HPDE6-E6E7 (cell line): Measurements from ENCODE around the gene HDAC11.
"Not testable (repeated sequence)": the region's sequence is repeated elsewhere in the genome, so short reads cannot be mapped to it uniquely, and the experiment has no call there.

ENCODE experiments used
- DNase-seq: peaks from one replicate; pipeline ENCODE4 v3.0.0; 2011; ENCODE audit warnings: missing footprints; ENCODE audit errors: extremely low spot score

Gene HDAC11

DNA sequence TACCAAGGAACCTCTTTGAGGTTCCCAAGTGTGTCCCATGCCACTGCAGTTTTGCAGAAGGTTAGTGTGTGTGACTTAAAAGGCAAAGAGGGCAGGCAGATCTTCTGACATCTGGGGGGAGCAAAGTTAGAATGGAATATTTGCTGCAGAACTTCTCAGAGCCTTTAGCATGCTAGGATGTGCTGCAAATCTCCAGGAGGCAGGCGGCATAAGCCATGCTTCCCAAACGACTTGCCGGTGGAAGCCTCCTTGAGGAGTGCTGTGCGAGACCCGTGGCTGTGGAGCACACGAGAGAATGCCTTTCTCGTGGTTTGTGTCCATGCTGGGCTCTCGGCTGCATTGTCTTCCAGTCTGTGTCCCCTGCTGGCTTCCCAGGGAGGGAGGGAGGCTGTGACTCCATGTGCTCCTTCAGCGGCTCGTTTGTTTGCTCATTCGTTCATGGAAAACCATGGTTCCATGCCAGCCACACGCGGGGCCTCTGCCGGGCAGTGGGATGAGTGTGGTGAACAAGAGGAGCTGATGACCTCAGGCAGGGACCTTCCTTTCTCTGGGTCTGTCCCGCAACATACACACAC, 13.8 kb downstream of the HDAC11 start:
- no peak for DNase-seq

DNA sequence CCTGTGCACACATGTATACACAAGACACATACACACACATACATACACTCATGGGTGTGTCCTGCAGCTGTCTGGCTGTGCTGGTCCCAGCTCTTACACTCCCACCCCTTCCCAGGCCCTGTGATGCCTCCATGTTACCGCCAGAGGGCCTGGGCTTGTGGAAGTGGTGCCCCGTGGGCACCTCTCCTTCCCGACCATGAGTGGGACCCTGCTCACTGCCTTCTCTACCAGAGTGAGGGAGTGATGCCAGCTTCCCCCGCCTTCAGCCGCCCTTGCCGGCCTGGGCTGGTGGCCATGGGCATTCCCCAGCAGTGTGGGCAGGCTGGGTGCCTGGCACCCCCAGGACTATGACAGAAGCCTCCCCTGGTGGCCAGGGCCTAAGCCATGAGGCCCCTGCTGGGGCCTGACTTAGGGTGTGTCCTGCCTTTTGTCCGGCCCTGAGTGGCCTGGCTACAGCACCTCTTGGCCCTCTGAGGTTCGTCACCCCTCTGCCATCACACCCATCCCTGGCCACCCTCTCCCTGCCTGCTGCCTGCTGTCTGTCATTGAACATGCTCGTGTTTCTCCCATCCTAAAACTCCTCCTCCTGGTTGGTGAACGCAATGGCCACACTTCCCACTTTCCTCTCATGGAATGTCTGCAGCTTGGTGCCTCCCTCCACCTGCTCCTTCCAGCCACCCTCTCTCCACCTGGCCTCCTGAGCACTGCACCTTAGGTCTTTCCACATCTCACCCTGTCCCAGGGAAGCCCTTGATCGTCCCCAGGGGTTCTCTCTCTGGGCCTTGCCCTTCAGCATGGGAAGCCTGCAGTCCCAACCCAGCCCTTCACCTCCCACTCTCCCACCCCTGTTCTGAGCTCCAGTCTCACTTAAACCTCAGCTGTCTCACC, 14.6 kb downstream of the HDAC11 start:
- no peak for DNase-seq

- DNase-seq: no peak
Measured at GRCh38 chr3:13495351-13495813, 15.3 kb downstream of the HDAC11 start.

DNA sequence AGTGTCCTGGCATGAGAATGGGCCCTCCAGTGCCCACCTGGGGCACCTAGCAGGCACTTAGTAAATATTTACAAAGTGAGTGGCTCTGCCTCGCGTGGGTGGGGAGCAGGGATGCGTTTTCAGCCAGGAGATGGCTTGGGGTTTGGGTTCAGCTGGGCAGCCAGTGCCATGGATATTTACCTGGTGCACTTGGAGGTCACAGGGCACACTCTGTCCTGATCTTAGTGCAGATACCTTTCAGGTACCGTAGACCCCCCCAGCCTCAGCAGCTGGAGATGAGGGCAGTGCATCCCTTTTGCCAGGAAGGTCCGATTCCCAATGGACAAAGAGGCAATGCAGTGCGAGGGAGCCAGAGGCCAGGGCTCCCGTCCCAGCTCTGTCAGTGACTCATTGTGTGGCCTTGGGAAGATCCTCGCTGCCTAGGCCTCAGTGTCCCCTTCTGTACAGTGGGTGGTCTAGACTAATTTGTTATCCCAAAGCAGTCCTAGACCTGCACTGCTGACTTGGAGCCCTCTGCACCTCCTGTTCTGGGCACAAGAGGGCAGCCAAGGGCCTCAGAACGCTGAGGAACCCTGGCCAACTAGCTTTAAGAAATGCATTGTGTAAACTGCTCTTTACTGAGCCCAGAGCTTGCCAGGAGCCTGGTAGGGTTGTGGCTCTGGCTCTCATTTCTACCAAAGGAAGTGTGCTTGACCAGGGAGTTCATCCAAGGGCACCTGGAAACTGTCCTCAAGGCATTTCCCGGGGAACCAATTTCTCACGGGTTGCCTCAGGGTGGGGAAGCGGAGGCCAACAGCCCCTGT, 16.0 kb downstream of the HDAC11 start:
- DNase-seq: no peak

GRCh38 chr3:13496879-13497278, 16.8 kb downstream of the HDAC11 start:
- DNase-seq: no peak

GRCh38 chr3:13497386-13497785, 17.3 kb downstream of the HDAC11 start:
- no peak for DNase-seq

- DNase-seq: no peak
Measured at GRCh38 chr3:13498354-13499060, 18.4 kb downstream of the HDAC11 start.

DNA sequence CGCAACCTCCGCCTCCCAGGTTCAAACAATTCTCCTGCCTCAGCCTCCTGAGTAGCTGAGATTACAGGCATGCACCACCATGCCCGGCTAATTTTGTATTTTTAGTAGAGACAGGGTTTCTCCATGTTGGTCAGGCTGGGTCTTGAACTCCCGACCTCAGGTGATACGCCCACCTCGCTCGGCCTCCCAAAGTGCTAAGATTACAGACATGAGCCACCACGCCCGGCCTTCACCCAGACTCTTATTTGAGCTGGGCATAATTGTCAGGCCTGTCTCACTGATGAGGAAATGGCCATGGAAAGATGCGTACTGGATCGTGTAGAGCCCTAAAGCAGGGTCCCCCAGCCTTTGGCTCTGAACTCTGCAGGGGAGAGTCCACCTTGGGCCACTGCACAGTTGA, 19.1 kb downstream of the HDAC11 start:
- DNase-seq: not testable (repeated sequence)

DNA sequence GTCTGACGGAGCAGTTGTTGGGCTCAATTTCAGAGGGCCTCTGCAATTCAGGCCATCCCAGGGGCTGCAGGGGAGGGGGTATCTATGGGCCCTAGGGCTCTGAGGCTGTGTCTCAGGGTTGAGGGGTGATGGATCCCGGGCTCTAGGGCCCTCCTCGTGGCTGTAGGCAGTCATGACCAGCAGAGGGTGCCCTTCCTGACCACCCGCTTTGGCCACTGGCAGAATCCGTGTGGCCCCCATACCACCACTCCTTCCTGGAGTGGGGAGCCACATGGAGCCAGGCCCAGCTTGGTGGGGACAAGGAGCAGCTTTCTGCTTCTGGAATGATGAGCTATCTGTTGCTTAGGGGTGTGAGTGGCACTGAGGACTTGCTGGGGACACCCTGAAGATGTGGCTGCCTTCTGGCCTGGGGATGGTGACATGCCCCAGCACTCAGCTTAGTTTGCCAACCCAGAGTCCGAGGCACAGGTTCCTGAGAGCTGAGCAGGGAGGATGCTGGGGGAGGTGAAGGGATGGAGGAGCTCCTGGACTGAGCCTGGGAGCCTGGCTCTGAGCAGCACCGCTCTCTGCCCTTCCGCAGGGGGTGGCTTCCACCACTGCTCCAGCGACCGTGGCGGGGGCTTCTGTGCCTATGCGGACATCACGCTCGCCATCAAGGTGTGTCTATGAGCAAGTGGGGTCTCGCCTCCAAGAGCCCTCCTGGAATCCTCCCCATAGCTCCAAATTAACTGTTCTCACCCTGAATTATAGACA, 20.2 kb downstream of the HDAC11 start:
- no peak for DNase-seq

GRCh38 chr3:13501056-13501455, 20.9 kb downstream of the HDAC11 start:
- DNase-seq: no peak

DNA sequence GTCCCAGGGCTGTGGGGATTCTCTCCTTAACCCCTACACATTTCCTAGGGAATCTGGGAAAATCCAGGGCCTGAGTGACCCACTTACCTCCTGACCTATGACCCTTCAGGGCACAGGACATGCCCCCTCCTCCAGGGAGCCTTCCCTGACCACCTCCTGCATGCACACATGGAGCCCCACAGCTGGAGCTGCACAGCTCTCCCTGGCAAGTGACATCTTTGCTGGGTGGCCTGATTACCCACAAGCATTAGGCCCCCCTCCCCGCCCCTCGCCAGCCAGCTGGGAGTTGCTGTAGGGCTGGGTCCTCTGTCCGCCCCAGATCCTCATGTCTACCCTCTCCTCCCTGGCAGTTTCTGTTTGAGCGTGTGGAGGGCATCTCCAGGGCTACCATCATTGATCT, 21.4 kb downstream of the HDAC11 start:
- no peak for DNase-seq

- no peak for DNase-seq
Measured at GRCh38 chr3:13501958-13502790, 22.1 kb downstream of the HDAC11 start.

DNA sequence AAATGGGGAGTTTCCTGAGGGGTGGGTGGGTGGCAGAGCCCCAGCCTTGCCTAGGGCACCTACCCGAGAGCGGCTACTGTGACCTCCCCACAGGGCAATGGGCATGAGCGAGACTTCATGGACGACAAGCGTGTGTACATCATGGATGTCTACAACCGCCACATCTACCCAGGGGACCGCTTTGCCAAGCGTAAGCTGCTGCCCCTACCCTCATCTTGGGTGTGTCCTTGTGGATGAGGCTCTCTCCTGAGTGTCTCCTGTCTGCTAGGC, 22.6 kb downstream of the HDAC11 start:
- DNase-seq: no peak

- DNase-seq: no peak
Measured at GRCh38 chr3:13504161-13504831, 24.2 kb downstream of the HDAC11 start.

DNA sequence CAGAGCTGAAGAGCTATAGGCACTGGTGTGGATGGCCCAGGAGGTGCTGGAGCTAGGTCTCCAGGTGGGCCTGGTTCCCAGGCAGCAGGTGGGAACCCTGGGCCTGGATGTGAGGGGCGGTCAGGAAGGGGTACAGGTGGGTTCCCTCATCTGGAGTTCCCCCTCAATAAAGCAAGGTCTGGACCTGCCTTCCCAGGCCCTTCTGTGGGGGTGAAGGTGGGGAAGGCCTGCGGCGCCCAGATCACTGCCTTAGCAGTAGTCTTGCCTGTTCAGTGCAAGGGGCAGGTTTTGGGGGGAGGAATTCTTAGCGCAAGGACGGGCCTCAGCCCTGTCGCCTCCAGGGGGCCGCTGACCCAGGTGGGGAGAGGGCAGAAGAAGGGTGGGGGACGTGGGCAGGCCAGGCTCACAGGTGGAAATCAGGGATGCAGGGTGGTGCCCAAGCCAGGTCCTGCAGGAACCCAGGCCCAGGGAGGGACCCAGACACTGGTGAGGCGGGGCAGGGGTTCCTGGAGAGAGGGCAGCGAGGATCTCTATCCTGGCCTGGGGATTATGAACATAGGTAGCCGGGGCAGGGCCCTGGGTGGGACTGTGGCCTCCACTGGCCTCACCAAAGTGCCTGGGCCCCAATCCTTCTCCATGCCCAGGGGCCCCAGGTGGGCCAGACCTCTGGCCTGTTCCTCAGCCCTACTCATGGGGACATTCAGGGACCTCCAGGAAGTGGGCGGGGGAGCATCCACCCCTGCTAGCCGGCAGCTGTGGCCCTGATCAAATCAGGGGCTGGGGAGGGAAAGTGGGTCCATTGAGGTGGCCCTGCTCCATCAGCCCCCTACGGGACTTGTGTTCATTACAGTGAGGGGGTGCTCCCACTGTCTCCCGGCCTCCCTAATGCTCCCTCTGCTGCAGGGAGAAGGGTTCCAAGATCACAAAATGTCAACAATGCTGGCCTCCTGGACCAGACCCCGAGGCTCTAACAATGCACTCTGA, 25.3 kb downstream of the HDAC11 start:
- no peak for DNase-seq

GRCh38 chr3:13506239-13506638, 26.1 kb downstream of the HDAC11 start:
- DNase-seq: no peak

DNA sequence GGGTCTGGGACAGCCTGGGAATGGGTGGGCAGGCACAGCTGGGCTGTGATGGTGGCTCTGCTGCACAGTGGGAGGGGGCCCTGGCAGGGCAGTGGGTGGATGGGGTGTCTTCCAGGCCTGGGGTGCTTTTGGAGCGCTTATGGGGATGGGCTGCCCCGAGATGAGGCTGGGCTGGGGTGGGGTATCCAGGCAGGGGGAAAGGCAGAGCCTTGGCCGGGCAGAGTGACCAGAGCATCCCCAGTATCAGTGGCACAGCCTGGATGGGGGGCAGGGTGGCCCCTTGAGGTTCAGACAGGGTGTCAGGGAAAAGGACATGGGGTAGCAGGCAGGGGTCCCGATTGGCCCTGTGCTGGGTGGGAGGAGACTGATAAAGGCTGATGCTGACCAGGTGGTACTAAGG, 26.6 kb downstream of the HDAC11 start:
- no peak for DNase-seq

- no peak for DNase-seq
Measured at GRCh38 chr3:13507247-13507569, 27.1 kb downstream of the HDAC11 start.
